Peyer's patch (tissue), 4 donors: ENCODE data around the gene TRABD2A.

Experiments
- CTCF ChIP-seq, 6 experiments: fragments of 450-650 bp in 4 of 6; fragments of 200-600 bp in 2 of 6; sonication (generic) in 1 of 6; IDR thresholded peaks; one replicate each; pipeline ENCODE4 v1.5.1; 2017 to 2019; ENCODE audit warnings: antibody characterized with exemption in 6 of 6, mild to moderate bottlenecking in 3 of 6, moderate library complexity in 1 of 6
- POLR2A ChIP-seq, 2 donors: fragments of 450-650 bp; IDR thresholded peaks; one replicate each; pipeline ENCODE4 v1.5.1; 2017; ENCODE audit warnings: antibody characterized with exemption in 2 of 2, mild to moderate bottlenecking in 2 of 2, moderate library complexity in 2 of 2

- TF ChIP-seq CTCF (IDR thresholded peaks at IDR 0.05) (no peak), POLR2A (IDR thresholded peaks at IDR 0.05) (no peak)
Observed at GRCh38 chr2:84875213-84875560, 5.7 kb downstream of the TRABD2A start.
